Mesothelial cell of epicardium (in vitro differentiated cells): ENCODE data around the gene ATOSB. TPM values are rescaled to one million over a fixed set of nuclear protein-coding genes. Genes with fewer than 3 reads are reported as not detected.

ENCODE experiments used
- DNase-seq, 2 experiments: peaks; one replicate each; pipeline ENCODE4 v3.0.0; 2021; ENCODE audit warnings: low spot score in 2 of 2; ENCODE audit not compliant: unreplicated experiment in 2 of 2
- H3K27ac Mint-ChIP-seq: 2 replicates; pipeline ENCODE4 v1.8.0; 2021; ENCODE audit warnings: mixed read lengths
- H3K27me3 Mint-ChIP-seq: 2 replicates; pipeline ENCODE4 v1.8.0; 2021; ENCODE audit warnings: low read depth, mixed read lengths
- H3K36me3 Mint-ChIP-seq: 2 replicates; pipeline ENCODE4 v1.8.0; 2021; ENCODE audit warnings: mixed read lengths
- H3K4me1 Mint-ChIP-seq: 2 replicates; pipeline ENCODE4 v1.8.0; 2021; ENCODE audit warnings: mixed read lengths
- H3K4me3 Mint-ChIP-seq: 2 replicates; pipeline ENCODE4 v1.8.0; 2021; ENCODE audit warnings: mild to moderate bottlenecking, moderate library complexity, mixed read lengths
- H3K9me3 Mint-ChIP-seq: 2 replicates; pipeline ENCODE4 v1.8.0; 2021; ENCODE audit warnings: mixed read lengths
- total RNA-seq: library from RNA; stranded (reverse); gene quantifications from 3 replicates; pipeline ENCODE4 v1.2.1, GENCODE V29; 2021
- TF ChIP-seq, protein P1 (sequence below): fragments of 200-600 bp; sonication (generic); IDR thresholded peaks from one replicate; pipeline ENCODE4 v1.5.0; 2021; ENCODE audit warnings: antibody characterized with exemption; ENCODE audit not compliant: unreplicated experiment

ATOSB gene
- total RNA-seq, 1 donor from 2014 or later, result 21.7 TPM

DNA sequence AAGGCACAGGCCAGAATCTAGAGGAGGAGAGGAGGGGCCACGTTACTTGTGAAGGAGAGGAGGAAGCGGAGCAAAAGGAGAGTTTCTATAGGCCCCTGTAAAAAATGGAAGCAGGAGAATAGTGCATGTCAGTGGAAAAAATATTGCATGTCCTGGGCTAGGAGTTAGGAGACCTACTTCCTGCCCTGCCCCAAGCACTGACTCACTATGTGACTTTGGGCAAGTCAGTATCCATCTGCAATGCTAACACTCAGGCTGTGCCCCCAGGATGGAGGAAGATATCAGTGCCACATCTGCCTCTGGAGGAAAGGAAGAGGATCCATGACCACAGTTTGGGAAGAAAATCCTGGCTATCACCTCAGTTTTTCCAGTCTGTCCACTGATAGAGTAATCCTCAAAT lies 26.2 kb downstream of the ATOSB start:
- no peak overlapping the region for H3K4me3 Mint-ChIP-seq
- peaks cover 20% of the 10 kb centered on the region for H3K36me3 Mint-ChIP-seq
- H3K9me3 Mint-ChIP-seq, result peaks cover 7% of the 10 kb centered on the region
- no peaks in the 10 kb centered on the region for H3K27me3 Mint-ChIP-seq
- H3K27ac Mint-ChIP-seq, result no peak overlapping the region
- H3K4me1 Mint-ChIP-seq, result no peaks in the 10 kb centered on the region
- DNase-seq, result no peak
- TF ChIP-seq, protein P1, sequence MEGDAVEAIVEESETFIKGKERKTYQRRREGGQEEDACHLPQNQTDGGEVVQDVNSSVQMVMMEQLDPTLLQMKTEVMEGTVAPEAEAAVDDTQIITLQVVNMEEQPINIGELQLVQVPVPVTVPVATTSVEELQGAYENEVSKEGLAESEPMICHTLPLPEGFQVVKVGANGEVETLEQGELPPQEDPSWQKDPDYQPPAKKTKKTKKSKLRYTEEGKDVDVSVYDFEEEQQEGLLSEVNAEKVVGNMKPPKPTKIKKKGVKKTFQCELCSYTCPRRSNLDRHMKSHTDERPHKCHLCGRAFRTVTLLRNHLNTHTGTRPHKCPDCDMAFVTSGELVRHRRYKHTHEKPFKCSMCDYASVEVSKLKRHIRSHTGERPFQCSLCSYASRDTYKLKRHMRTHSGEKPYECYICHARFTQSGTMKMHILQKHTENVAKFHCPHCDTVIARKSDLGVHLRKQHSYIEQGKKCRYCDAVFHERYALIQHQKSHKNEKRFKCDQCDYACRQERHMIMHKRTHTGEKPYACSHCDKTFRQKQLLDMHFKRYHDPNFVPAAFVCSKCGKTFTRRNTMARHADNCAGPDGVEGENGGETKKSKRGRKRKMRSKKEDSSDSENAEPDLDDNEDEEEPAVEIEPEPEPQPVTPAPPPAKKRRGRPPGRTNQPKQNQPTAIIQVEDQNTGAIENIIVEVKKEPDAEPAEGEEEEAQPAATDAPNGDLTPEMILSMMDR, result no peak

GRCh38 chr9:35085078-35085477 lies 30.6 kb downstream of the ATOSB start:
- Mint-ChIP-seq H3K27ac (no peak overlapping the region), H3K27me3 (no peaks in the 10 kb centered on the region), H3K9me3 (peaks cover 7% of the 10 kb centered on the region), H3K36me3 (peaks cover 16% of the 10 kb centered on the region), H3K4me1 (peaks cover 3% of the 10 kb centered on the region), H3K4me3 (no peak overlapping the region)
- no peak for DNase-seq
- TF ChIP-seq, protein P1, result no peak

GRCh38 chr9:35079426-35080341 lies 36.0 kb downstream of the ATOSB start, which contains the start of gene FANCG:
TSS of gene FANCG (minus strand) at chr9:35079942. CDS start at chr9:35079524, 418 bp downstream.
- Mint-ChIP-seq H3K27ac (peak within 1 kb of the TSS; percentile 98), H3K27me3 (no peaks in the 10 kb centered on the region), H3K36me3 (peaks cover 1% of the 10 kb centered on the region), H3K9me3 (no peaks in the 10 kb centered on the region), H3K4me3 (peak within 1 kb of the TSS; percentile 93), H3K4me1 (peaks cover 20% of the 10 kb centered on the region)
- TF ChIP-seq, protein P1, result no peak
- peak; percentile 80 to 86 for DNase-seq

DNA sequence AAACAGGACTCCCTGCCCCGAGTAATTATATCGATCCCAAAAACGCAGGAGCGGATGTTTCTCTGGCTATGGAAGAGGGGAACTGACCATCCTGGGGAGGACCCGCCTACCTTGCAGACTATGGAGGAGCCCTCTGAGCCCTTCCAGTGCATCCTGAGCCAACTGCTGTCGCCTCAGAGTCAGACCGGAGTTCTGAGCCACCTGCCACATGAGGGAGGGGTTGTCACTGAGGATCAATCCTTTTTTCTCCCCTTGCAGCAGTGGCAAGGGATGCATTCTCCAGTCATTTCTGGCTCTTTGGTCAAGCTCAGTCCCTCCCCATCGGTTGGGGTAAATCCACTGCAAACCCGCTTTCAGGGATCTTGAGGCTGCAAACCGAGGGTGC lies 36.6 kb downstream of the ATOSB start:
- H3K4me3 Mint-ChIP-seq, result peak overlapping the region; percentile 93

DNA sequence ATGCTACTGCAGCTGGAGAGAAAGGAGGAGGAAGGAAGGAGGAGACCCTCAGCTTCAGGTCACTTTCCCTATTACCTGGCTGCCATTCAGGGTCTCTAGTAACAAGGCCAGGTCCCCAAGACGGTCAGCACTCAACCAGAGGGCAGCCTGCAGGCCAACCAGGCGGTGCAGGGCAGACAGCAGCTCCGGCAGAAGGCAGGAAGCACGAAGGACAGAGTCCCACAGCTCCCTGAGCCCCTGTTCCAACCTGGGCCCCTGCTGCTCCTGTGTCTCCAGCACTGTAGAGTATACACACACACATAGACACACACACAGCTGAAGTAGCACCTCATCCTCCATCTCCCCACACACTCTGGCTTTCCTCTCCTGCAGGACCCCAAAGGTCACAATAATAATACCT lies 37.6 kb downstream of the ATOSB start:
- H3K27ac Mint-ChIP-seq, result no peak overlapping the region
- peaks cover 7% of the 10 kb centered on the region for H3K36me3 Mint-ChIP-seq
- H3K27me3 Mint-ChIP-seq, result no peaks in the 10 kb centered on the region

More for the DNA sequence above, 36.6 kb downstream of the ATOSB start:
- no peak for DNase-seq
- Mint-ChIP-seq H3K27me3 (no peaks in the 10 kb centered on the region), H3K9me3 (no peaks in the 10 kb centered on the region), H3K36me3 (peaks cover 1% of the 10 kb centered on the region), H3K4me1 (peaks cover 20% of the 10 kb centered on the region), H3K27ac (peak overlapping the region; percentile 98)
- TF ChIP-seq, protein P1, result no peak

More for the DNA sequence above, 37.6 kb downstream of the ATOSB start:
- H3K4me3 Mint-ChIP-seq, result peak overlapping the region; percentile 93
- TF ChIP-seq, protein P1, result no peak
- no peaks in the 10 kb centered on the region for H3K9me3 Mint-ChIP-seq
- DNase-seq, result no peak
- peaks cover 21% of the 10 kb centered on the region for H3K4me1 Mint-ChIP-seq
